Keratinocyte (primary cell): ENCODE measurements around the gene SLC35E3. TPM values are rescaled to one million over a fixed set of nuclear protein-coding genes. Genes with fewer than 3 reads are reported as not detected.
"Not testable (repeated sequence)": the region's sequence is repeated elsewhere in the genome, so short reads cannot be mapped to it uniquely, and the experiment has no call there.

Experiments
- DNase-seq: peaks from one replicate; pipeline ENCODE4 v3.0.0-alpha.2; 2011; ENCODE audit warnings: low read depth, missing footprints, low spot score
- FAIRE-seq: peaks from 2 replicates; lab custom pipeline; 2011; peaks lifted over from hg19 to GRCh38; lab: Jason Lieb, UNC
- H2AFZ ChIP-seq: 2 replicates; pipeline ENCODE4 v1.6.0; 2012; ENCODE audit warnings: low read length, control low read depth, inconsistent platforms; ENCODE audit not compliant: control insufficient read depth
- H3K27ac ChIP-seq: 2 replicates; pipeline ENCODE4 v1.5.1; 2011; ENCODE audit warnings: low read length; ENCODE audit not compliant: control insufficient read depth, insufficient read depth
- H3K27me3 ChIP-seq: 3 replicates; pipeline ENCODE4 v1.6.0; 2011; ENCODE audit warnings: low read length; ENCODE audit not compliant: control insufficient read depth, insufficient read depth; ENCODE audit errors: extremely low read depth
- H3K36me3 ChIP-seq, 2 experiments: 2 replicates in 1 of 2; 3 replicates in 1 of 2; pipeline ENCODE4 v1.5.1; 2011; ENCODE audit warnings: low read length in 2 of 2, mild to moderate bottlenecking in 1 of 2; ENCODE audit not compliant: control insufficient read depth in 2 of 2, insufficient read depth in 2 of 2; ENCODE audit errors: extremely low read depth in 1 of 2
- H3K4me1 ChIP-seq: 3 replicates; pipeline ENCODE4 v1.5.1; 2011; ENCODE audit warnings: low read length; ENCODE audit not compliant: control insufficient read depth, insufficient read depth; ENCODE audit errors: extremely low read depth
- H3K4me2 ChIP-seq: 3 replicates; pipeline ENCODE4 v1.6.0; 2011; ENCODE audit warnings: low read depth, low read length; ENCODE audit not compliant: control insufficient read depth, insufficient read depth; ENCODE audit errors: extremely low read depth
- H3K4me3 ChIP-seq, 3 experiments: fragments of 200-600 bp in 1 of 3; sonication (generic) in 1 of 3; 2 replicates in 2 of 3; 3 replicates in 1 of 3; pipeline ENCODE4 v1.5.1; 2011 to 2016; ENCODE audit warnings: low read length in 3 of 3, mild to moderate bottlenecking in 3 of 3, control low read depth in 2 of 3, inconsistent platforms in 1 of 3, low read depth in 1 of 3, mixed read lengths in 1 of 3, mixed run types in 1 of 3, moderate library complexity in 1 of 3; ENCODE audit not compliant: control insufficient read depth in 2 of 3, insufficient read depth in 2 of 3; ENCODE audit errors: extremely low read depth in 1 of 3
- H3K79me2 ChIP-seq: 2 replicates; pipeline ENCODE4 v1.6.0; 2012; ENCODE audit warnings: low read length; ENCODE audit not compliant: control insufficient read depth, insufficient read depth
- H3K9ac ChIP-seq: 3 replicates; pipeline ENCODE4 v1.6.0; 2011; ENCODE audit warnings: low read length; ENCODE audit not compliant: control insufficient read depth, insufficient read depth; ENCODE audit errors: extremely low read depth
- H3K9me1 ChIP-seq: 3 replicates; pipeline ENCODE4 v1.6.0; 2011; ENCODE audit warnings: low read length; ENCODE audit not compliant: control insufficient read depth, insufficient read depth; ENCODE audit errors: extremely low read depth
- H3K9me3 ChIP-seq: 2 replicates; pipeline ENCODE4 v1.5.1; 2012; ENCODE audit warnings: low read depth, low read length; ENCODE audit not compliant: control insufficient read depth
- H4K20me1 ChIP-seq: 3 replicates; pipeline ENCODE4 v1.6.0; 2011; ENCODE audit warnings: low read length; ENCODE audit not compliant: control insufficient read depth, insufficient read depth; ENCODE audit errors: extremely low read depth
- CTCF ChIP-seq, 3 experiments: IDR thresholded peaks in 1 of 3; conservative IDR thresholded peaks in 1 of 3; optimal IDR thresholded peaks in 1 of 3; 2 replicates in 2 of 3; 3 replicates in 1 of 3; pipeline versions ENCODE3 to v1.5.1; 2011; ENCODE audit warnings: low read length in 3 of 3, mild to moderate bottlenecking in 3 of 3, moderate library complexity in 2 of 3, control low read depth in 1 of 3, inconsistent platforms in 1 of 3; ENCODE audit not compliant: insufficient read depth in 2 of 3; ENCODE audit errors: extremely low read depth in 1 of 3
- EZH2 ChIP-seq: IDR thresholded peaks from one replicate; pipeline ENCODE4 v1.6.1; 2012; ENCODE audit warnings: inconsistent platforms, mild to moderate bottlenecking, low read length, moderate library complexity
- dilution Hi-C: fragments of 300-500 bp; cut with MboI; formaldehyde crosslinking; loops from one replicate; pipeline ENCODE4 v1.7.0; 2020; ENCODE audit warnings: low sequenced_read_pairs; ENCODE audit not compliant: extremely low pct_ligation_motif_present
- polyA plus RNA-seq, 5 experiments: library from polyadenylated mRNA; depleted of rRNA in 3 of 5; stranded (reverse) in 3 of 5; stranded (forward) in 1 of 5; unstranded in 1 of 5; fragments of >200 nt; gene quantifications; 1 replicate in 1 of 5; 2 replicates in 3 of 5; 3 replicates in 1 of 5; pipeline versions ENCODE4 v1.2.1 to v1.2.3, GENCODE V29; 2011 to 2012; ENCODE audit warnings: missing spikeins in 2 of 5, low read depth in 1 of 5, low replicate concordance in 1 of 5

The SLC35E3 gene
- polyA plus RNA-seq, 1 donor (not counting 4 experiments of a cell fraction or from before 2014, with no cell fraction given): 9.9 TPM

DNA sequence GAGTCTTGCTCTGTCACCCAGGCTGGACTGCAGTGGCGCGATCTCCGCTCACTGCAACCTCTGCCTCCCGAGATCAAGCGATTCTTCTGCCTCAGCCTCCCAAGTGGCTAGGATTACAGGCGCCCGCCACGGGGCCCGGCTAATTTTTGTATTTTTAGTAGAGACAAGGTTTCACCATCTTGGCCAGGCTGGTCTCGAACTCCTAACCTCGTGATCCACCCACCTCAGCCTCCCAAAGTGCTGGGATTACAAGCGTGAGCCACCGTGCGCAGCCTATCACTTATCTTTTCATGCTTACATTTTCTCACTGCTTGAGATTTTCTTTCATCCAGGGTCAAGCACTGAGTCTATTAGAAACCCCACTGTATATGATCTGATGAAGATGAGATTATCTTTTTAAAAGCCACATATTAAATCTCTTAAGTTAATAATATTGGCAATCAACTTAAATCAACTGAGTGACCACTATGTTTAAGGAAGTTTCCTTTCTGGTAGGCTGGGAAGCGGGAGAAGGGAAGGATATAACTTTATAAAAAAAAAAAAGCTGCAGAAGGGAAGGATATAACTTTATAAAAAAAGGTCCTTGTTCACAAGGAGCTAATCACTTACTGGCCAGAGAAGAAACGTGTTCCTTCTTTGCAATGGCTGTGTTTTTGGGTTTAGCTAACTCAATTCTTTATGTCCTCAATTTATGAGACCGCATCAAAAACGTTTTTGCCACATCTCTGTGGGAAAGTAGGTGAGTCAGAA, 60.7 kb downstream of the SLC35E3 start:
- Histone ChIP-seq H3K4me3 (no peak overlapping the region), H3K27me3 (no peaks in the 10 kb centered on the region), H3K9me1 (no peaks in the 10 kb centered on the region), H3K36me3 (peaks cover 0 to 3% of the 10 kb centered on the region in 2 experiments), H3K9me3 (no peaks in the 10 kb centered on the region), H2AFZ (no peak overlapping the region), H3K27ac (no peak overlapping the region), H3K79me2 (peaks cover 28% of the 10 kb centered on the region), H4K20me1 (no peaks in the 10 kb centered on the region), H3K9ac (peak overlapping the region; percentile 99), H3K4me1 (peaks cover 11% of the 10 kb centered on the region), H3K4me2 (peak overlapping the region; percentile 66)
- TF ChIP-seq CTCF (optimal IDR thresholded peaks at IDR 0.05 in 1 of 3, IDR thresholded peaks at IDR 0.05 in 1 of 3, conservative IDR thresholded peaks at IDR 0.05 in 1 of 3; ENCODE audit: extremely low read depth in 1 of 3, insufficient read depth in 2 of 3, low read length in 3 of 3) (no peak), EZH2 (no peak)
- DNase-seq: no peak
- dilution Hi-C loops: no loop called here
- no peak for FAIRE-seq

- Histone ChIP-seq H3K4me3 (peak overlapping the region; percentile 67 to 96 (median 84)), H3K9ac (peak overlapping the region; percentile 99), H2AFZ (peak overlapping the region; percentile 51), H3K27ac (peak overlapping the region; percentile 96), H3K4me2 (peak overlapping the region; percentile 66), H3K79me2 (peaks cover 31% of the 10 kb centered on the region), H3K4me1 (peaks cover 11% of the 10 kb centered on the region)
- FAIRE-seq, H3K36me3 ChIP-seq, H3K9me3 ChIP-seq, DNase-seq, H3K9me1 ChIP-seq, dilution Hi-C loops, H4K20me1 ChIP-seq, H3K27me3 ChIP-seq: not testable (repeated sequence)
These were observed 61.2 kb downstream of the SLC35E3 start for GRCh38 chr12:68807274-68807575.
